Lung (tissue), 12 donors: ENCODE data around the gene OOSP4B. TPM values are rescaled to one million over a fixed set of nuclear protein-coding genes. Genes with fewer than 3 reads are reported as not detected.

Experiments
- ATAC-seq: fragments of 200-7000 bp; cut with Tn5 transposase; one replicate; pipeline ENCODE4 v1.9.1; 2020; ENCODE audit warnings: moderate number of reproducible peaks; ENCODE audit not compliant: insufficient read depth, low FRiP score
- DNase-seq, 3 donors: peaks; one replicate each; pipeline ENCODE4 v3.0.0-alpha.2; 2013 to 2017
- H3K27ac ChIP-seq, 2 donors: one replicate each; pipeline ENCODE4 v1.5.1; 2013; ENCODE audit warnings: mild to moderate bottlenecking in 2 of 2, moderate library complexity in 2 of 2, control low read depth in 1 of 2, inconsistent platforms in 1 of 2, low read depth in 1 of 2, low read length in 1 of 2
- H3K27me3 ChIP-seq, 3 donors: one replicate each; pipeline ENCODE4 v1.5.1; 2013; ENCODE audit warnings: low read length in 2 of 3; ENCODE audit not compliant: control insufficient read depth in 3 of 3, insufficient read depth in 3 of 3
- H3K36me3 ChIP-seq, 4 donors: one replicate each; pipeline ENCODE4 v1.5.1; 2013; ENCODE audit warnings: low read length in 4 of 4, mild to moderate bottlenecking in 1 of 4, moderate library complexity in 1 of 4; ENCODE audit not compliant: control insufficient read depth in 4 of 4, insufficient read depth in 4 of 4
- H3K4me1 ChIP-seq, 5 donors: one replicate each; pipeline ENCODE4 v1.5.1; 2013; ENCODE audit warnings: low read length in 5 of 5, mild to moderate bottlenecking in 2 of 5, moderate library complexity in 1 of 5; ENCODE audit not compliant: control insufficient read depth in 5 of 5, insufficient read depth in 5 of 5
- H3K4me3 ChIP-seq: one replicate; pipeline ENCODE4 v1.5.1; 2013; ENCODE audit warnings: mild to moderate bottlenecking, control low read depth, moderate library complexity
- H3K9ac ChIP-seq, 2 donors: one replicate each; pipeline ENCODE4 v1.5.1; 2013; ENCODE audit warnings: low read length in 2 of 2, control low read depth in 1 of 2; ENCODE audit not compliant: insufficient read depth in 1 of 2
- H3K9me3 ChIP-seq, 4 donors: one replicate each; pipeline ENCODE4 v1.5.1; 2013; ENCODE audit warnings: low read length in 3 of 4, mild to moderate bottlenecking in 1 of 4, moderate library complexity in 1 of 4; ENCODE audit not compliant: control insufficient read depth in 4 of 4, insufficient read depth in 3 of 4
- CTCF ChIP-seq: IDR thresholded peaks from 2 replicates; pipeline ENCODE4 v1.5.1; 2012; ENCODE audit warnings: mild to moderate bottlenecking; ENCODE audit errors: control extremely low read depth, extremely low read depth
- WGBS, 2 donors: extraction: QIAGEN DNeasy Blood & Tissue Kit; methylation state at CpG; one replicate each; pipeline ENCODE4 v1.1.7; 2013; 5-methylcytosine and 5-hydroxymethylcytosine counted together
- polyA plus RNA-seq, 2 donors: library from polyadenylated mRNA; stranded (reverse); fragments of 200-250 nt; gene quantifications; one replicate each; pipeline ENCODE4 v1.2.1, GENCODE V29; 2013
- total RNA-seq, 2 donors: library from RNA; depleted of rRNA in 1 of 2; stranded (reverse); fragments of >200 nt in 1 of 2; gene quantifications; one replicate each; pipeline ENCODE4 v1.2.1, GENCODE V29; 2014 to 2021
- donor health status: control.
- donor health status: control.
- donor health status: Bipolar disorder and iron deficiency.
- donor health status: healthy.
- donor health status: DM: yes; HTN: yes; CAD: no.

Gene OOSP4B
- total and polyA plus RNA-seq, 4 donors = not detected

GRCh38 chr11:60077216-60077817, 60.3 kb downstream of the OOSP4B start:
- Histone ChIP-seq H3K27me3 (no peaks in the 10 kb centered on the region), H3K4me3 (no peak overlapping the region), H3K27ac (no peak overlapping the region), H3K4me1 (no peaks in the 10 kb centered on the region), H3K36me3 (no peaks in the 10 kb centered on the region), H3K9ac (no peak overlapping the region), H3K9me3 (peaks cover 0 to 2% (median 0%) of the 10 kb centered on the region in 4 donors)
- 76 to 77% methylated on average over 15 of the region's 15 CpGs for WGBS, 2 donors
- ATAC-seq = no peak
- no peak for DNase-seq
- no peak for TF ChIP-seq CTCF

GRCh38 chr11:60077981-60078380, 61.0 kb downstream of the OOSP4B start:
- no peak for TF ChIP-seq CTCF
- ATAC-seq (no peak), DNase-seq (no peak)
- Histone ChIP-seq H3K9ac (no peak overlapping the region), H3K4me1 (no peaks in the 10 kb centered on the region), H3K27me3 (no peaks in the 10 kb centered on the region), H3K9me3 (peaks cover 0 to 2% (median 0%) of the 10 kb centered on the region in 4 donors), H3K4me3 (no peak overlapping the region), H3K27ac (no peak overlapping the region), H3K36me3 (no peaks in the 10 kb centered on the region)
- WGBS, 2 donors = 76 to 90% methylated on average over 1 of the region's 1 CpG

- no peak overlapping the region for H3K9ac ChIP-seq
- no peaks in the 10 kb centered on the region for H3K4me1 ChIP-seq
- no peaks in the 10 kb centered on the region for H3K27me3 ChIP-seq
- peaks cover 0 to 2% (median 0%) of the 10 kb centered on the region in 4 donors for H3K9me3 ChIP-seq
- DNase-seq (no peak), ATAC-seq (no peak)
- TF ChIP-seq CTCF = no peak
- no peak overlapping the region for H3K4me3 ChIP-seq
- H3K36me3 ChIP-seq = no peaks in the 10 kb centered on the region
- no peak overlapping the region for H3K27ac ChIP-seq
- 62 to 66% methylated on average over 4 of the region's 4 CpGs for WGBS, 2 donors
Measured at GRCh38 chr11:60078745-60079144, 61.8 kb downstream of the OOSP4B start.

GRCh38 chr11:60080535-60080934, 63.6 kb downstream of the OOSP4B start:
- DNase-seq (no peak), ATAC-seq (no peak)
- Histone ChIP-seq H3K27ac (no peak overlapping the region), H3K4me3 (no peak overlapping the region), H3K9me3 (peaks cover 0 to 2% (median 0%) of the 10 kb centered on the region in 4 donors), H3K4me1 (no peaks in the 10 kb centered on the region), H3K27me3 (no peaks in the 10 kb centered on the region), H3K9ac (no peak overlapping the region), H3K36me3 (no peaks in the 10 kb centered on the region)
- WGBS, 2 donors = 54 to 56% methylated on average over 3 of the region's 3 CpGs
- TF ChIP-seq CTCF = no peak
